ENCODE results near the gene MIA.

MIA gene

GRCh38 chr19:40803170-40803856, 28.0 kb downstream of the MIA start:
- no peak for ATAC-seq (ENCODE audit: low read depth)
- H3K27ac ChIP-seq (ENCODE audit: poor library complexity, severe bottlenecking) = peak overlapping the region; percentile 18

GRCh38 chr19:40803857-40804782, 28.8 kb downstream of the MIA start:
- Histone ChIP-seq H3K27me3 (ENCODE audit: insufficient read depth, poor library complexity, severe bottlenecking) (no peaks in the 10 kb centered on the region), H3K36me3 (ENCODE audit: low read depth) (peaks cover 77% of the 10 kb centered on the region), H3K4me3 (ENCODE audit: severe bottlenecking) (no peak overlapping the region), H3K27ac (ENCODE audit: poor library complexity, severe bottlenecking) (no peak overlapping the region), H3K4me1 (ENCODE audit: insufficient read depth, poor library complexity, severe bottlenecking) (peaks cover 31% of the 10 kb centered on the region), H3K9me3 (ENCODE audit: severe bottlenecking) (no peaks in the 10 kb centered on the region)
- DNase-seq (ENCODE audit: low spot score) (no peak), ATAC-seq (ENCODE audit: low read depth) (no peak)
- TF ChIP-seq CTCF (IDR thresholded peaks at IDR 0.05; ENCODE audit: poor library complexity, severe bottlenecking) = no peak

More at GRCh38 chr19:40803170-40803856, 28.0 kb downstream of the MIA start:
- DNase-seq (ENCODE audit: low spot score) = no peak
- TF ChIP-seq CTCF (IDR thresholded peaks at IDR 0.05; ENCODE audit: poor library complexity, severe bottlenecking) = no peak
- H3K9me3 ChIP-seq (ENCODE audit: severe bottlenecking) = no peaks in the 10 kb centered on the region
- H3K36me3 ChIP-seq (ENCODE audit: low read depth) = peaks cover 70% of the 10 kb centered on the region
- H3K4me1 ChIP-seq (ENCODE audit: insufficient read depth, poor library complexity, severe bottlenecking) = peaks cover 31% of the 10 kb centered on the region
- no peaks in the 10 kb centered on the region for H3K27me3 ChIP-seq (ENCODE audit: insufficient read depth, poor library complexity, severe bottlenecking)
- H3K4me3 ChIP-seq (ENCODE audit: severe bottlenecking) = no peak overlapping the region

- Histone ChIP-seq H3K4me3 (ENCODE audit: severe bottlenecking) (no peak overlapping the region), H3K4me1 (ENCODE audit: insufficient read depth, poor library complexity, severe bottlenecking) (peaks cover 31% of the 10 kb centered on the region), H3K27me3 (ENCODE audit: insufficient read depth, poor library complexity, severe bottlenecking) (no peaks in the 10 kb centered on the region), H3K27ac (ENCODE audit: poor library complexity, severe bottlenecking) (no peak overlapping the region), H3K36me3 (ENCODE audit: low read depth) (peaks cover 84% of the 10 kb centered on the region), H3K9me3 (ENCODE audit: severe bottlenecking) (no peaks in the 10 kb centered on the region)
- ATAC-seq (ENCODE audit: low read depth) = no peak
- DNase-seq (ENCODE audit: low spot score) = no peak
- TF ChIP-seq CTCF (IDR thresholded peaks at IDR 0.05; ENCODE audit: poor library complexity, severe bottlenecking) = no peak
Observed at GRCh38 chr19:40804783-40805242, 29.5 kb downstream of the MIA start.

- H3K36me3 ChIP-seq (ENCODE audit: low read depth) = peaks cover 81% of the 10 kb centered on the region
Observed at GRCh38 chr19:40805258-40805868, 30.0 kb downstream of the MIA start.

More at GRCh38 chr19:40805258-40805868, 30.0 kb downstream of the MIA start:
- no peak for TF ChIP-seq CTCF (IDR thresholded peaks at IDR 0.05; ENCODE audit: poor library complexity, severe bottlenecking)
- no peak for DNase-seq (ENCODE audit: low spot score)
- ATAC-seq (ENCODE audit: low read depth) = no peak
- no peak overlapping the region for H3K4me3 ChIP-seq (ENCODE audit: severe bottlenecking)
- H3K27ac ChIP-seq (ENCODE audit: poor library complexity, severe bottlenecking) = peak overlapping the region; percentile 12
- peaks cover 31% of the 10 kb centered on the region for H3K4me1 ChIP-seq (ENCODE audit: insufficient read depth, poor library complexity, severe bottlenecking)
- no peaks in the 10 kb centered on the region for H3K9me3 ChIP-seq (ENCODE audit: severe bottlenecking)
- H3K27me3 ChIP-seq (ENCODE audit: insufficient read depth, poor library complexity, severe bottlenecking) = no peaks in the 10 kb centered on the region

Measured in RWPE2 (cell line).